K562 (cell line): ENCODE data around the gene DRAXIN. TPM values are rescaled to one million over a fixed set of nuclear protein-coding genes. Genes with fewer than 3 reads are reported as not detected.

Experiments
- ATAC-seq: fragments of 200-7000 bp; cut with Tn5 transposase; 3 replicates; pipeline ENCODE4 v1.9.1; 2020; ENCODE audit warnings: moderate library complexity
- BruUV-seq: library from RNA; stranded (reverse); fragments of 400-500 nt; replicated peaks from 2 replicates; lab custom pipeline; 2021; lab: Mats Ljungman, UMichigan
- CTCF ChIA-PET: fragments of 300-600 bp; formaldehyde crosslinking; extraction: SDS; loops from one replicate; lab custom pipeline; 2021; ENCODE audit warnings: low intra/inter-chr PET ratio; lab: Yijun Ruan, JAX
- POLR2A ChIA-PET: fragments of 300-600, 350-650 bp; sonication (Branson Sonifier 250); formaldehyde crosslinking; extraction: SDS; loops from one replicate; lab custom pipeline; 2021; ENCODE audit warnings: antibody characterized with exemption, inconsistent platforms; lab: Yijun Ruan, JAX
- DNase-seq, 4 experiments: peaks; one replicate each; pipeline versions ENCODE4 v3.0.0 to v3.0.0-alpha.2; 2011 to 2018; ENCODE audit warnings: low spot score in 3 of 4, mixed read lengths in 3 of 4; ENCODE audit errors: extremely low read depth in 1 of 4
- FAIRE-seq: peaks from 2 replicates; lab custom pipeline; 2011; peaks lifted over from hg19 to GRCh38; lab: Jason Lieb, UNC
- H2AFZ ChIP-seq: 2 replicates; pipeline ENCODE4 v1.6.0; 2011; ENCODE audit warnings: low read depth, low read length, control low read depth, inconsistent platforms
- H3K27ac ChIP-seq: fragments of 200-600 bp; 3 replicates; pipeline ENCODE4 v1.8.0; 2011; ENCODE audit warnings: low read depth, mild to moderate bottlenecking, control low read depth, inconsistent platforms, low read length, moderate library complexity, mixed read lengths; ENCODE audit errors: extremely low read depth
- H3K27me3 ChIP-seq, 2 experiments: fragments of 300-600 bp in 1 of 2; 2 replicates in 1 of 2; 3 replicates in 1 of 2; pipeline versions ENCODE4 v1.6.0 to v1.8.0; 2011; ENCODE audit warnings: inconsistent platforms in 2 of 2, low read length in 2 of 2, mild to moderate bottlenecking in 1 of 2, mixed read lengths in 1 of 2, moderate library complexity in 1 of 2; ENCODE audit not compliant: control insufficient read depth in 2 of 2, insufficient read depth in 2 of 2
- H3K36me3 ChIP-seq: fragments of 300-600 bp; 3 replicates; pipeline ENCODE4 v1.8.0; 2011; ENCODE audit warnings: mild to moderate bottlenecking, low read length, inconsistent platforms; ENCODE audit not compliant: control insufficient read depth, insufficient read depth
- H3K4me1 ChIP-seq, 2 experiments: fragments of 200-600 bp in 1 of 2; replicated peaks in 1 of 2; 2 replicates in 1 of 2; 3 replicates in 1 of 2; pipeline versions ENCODE4 v1.5.1 to v1.8.0; 2011; ENCODE audit warnings: inconsistent platforms in 2 of 2, low read length in 2 of 2, mild to moderate bottlenecking in 1 of 2, mixed read lengths in 1 of 2, moderate library complexity in 1 of 2; ENCODE audit not compliant: control insufficient read depth in 2 of 2, insufficient read depth in 2 of 2
- H3K4me2 ChIP-seq: 2 replicates; pipeline ENCODE4 v1.6.1; 2011; ENCODE audit warnings: low read length, control low read depth, inconsistent platforms, mixed read lengths; ENCODE audit not compliant: insufficient read depth
- H3K4me3 ChIP-seq: fragments of 200-600 bp; sonication (generic), shearing (Covaris generic); 2 replicates; pipeline ENCODE4 v1.5.1; 2016; ENCODE audit warnings: control low read depth, inconsistent platforms
- H3K79me2 ChIP-seq: fragments of 200-600 bp; 3 replicates; pipeline ENCODE4 v1.8.0; 2011; ENCODE audit warnings: low read length, inconsistent platforms; ENCODE audit not compliant: control insufficient read depth, insufficient read depth
- H3K9ac ChIP-seq, 2 experiments: 2 replicates each; pipeline versions ENCODE4 v1.6.0 to v1.6.1; 2011; ENCODE audit warnings: low read depth in 2 of 2, low read length in 2 of 2, control low read depth in 1 of 2, inconsistent platforms in 1 of 2, mild to moderate bottlenecking in 1 of 2, mixed read lengths in 1 of 2; ENCODE audit not compliant: insufficient read depth in 1 of 2
- H3K9me1 ChIP-seq: one replicate; pipeline ENCODE4 v1.6.0; 2011; ENCODE audit warnings: inconsistent platforms, mild to moderate bottlenecking, low read length, moderate library complexity; ENCODE audit not compliant: control insufficient read depth, insufficient read depth
- H3K9me3 ChIP-seq: replicated peaks from 2 replicates; pipeline ENCODE4 v1.5.1; 2011; ENCODE audit warnings: low read depth, low read length, inconsistent platforms; ENCODE audit not compliant: control insufficient read depth, insufficient read depth
- H4K20me1 ChIP-seq: replicated peaks from 2 replicates; pipeline ENCODE4 v1.6.1; 2011; ENCODE audit warnings: low read length, inconsistent platforms, mixed read lengths; ENCODE audit not compliant: control insufficient read depth, insufficient read depth
- ARID4B ChIP-seq: sonication (generic); formaldehyde crosslinking; IDR thresholded peaks from 2 replicates; pipeline ENCODE4 v1.8.0; 2022; ENCODE audit warnings: mild to moderate bottlenecking, missing genetic modification reagents
- BRD4 ChIP-seq: fragments of 200-600 bp; sonication (generic); IDR thresholded peaks from 2 replicates; pipeline ENCODE4 v1.6.1; 2017; ENCODE audit warnings: inconsistent platforms
- E2F3 ChIP-seq: fragments of 250-450 bp; sonication (Bioruptor Pico); IDR thresholded peaks from 2 replicates; pipeline ENCODE4 v1.4.0; 2020; ENCODE audit warnings: mild to moderate bottlenecking
- HINFP ChIP-seq: fragments of 450-650 bp; conservative IDR thresholded peaks from 2 replicates; pipeline ENCODE4 v1.6.1; 2016; ENCODE audit warnings: missing genetic modification characterization, low read depth, mild to moderate bottlenecking, control low read depth, missing compliant biosample characterization
- HOXB6 ChIP-seq: fragments of 250-450 bp; sonication (Bioruptor Pico); IDR thresholded peaks from 2 replicates; pipeline ENCODE4 v1.5.1; 2022; ENCODE audit warnings: mild to moderate bottlenecking, borderline replicate concordance
- IRF1 ChIP-seq: sonication (generic); formaldehyde crosslinking; IDR thresholded peaks from 2 replicates; pipeline ENCODE4 v1.8.0; 2022; ENCODE audit warnings: missing genetic modification reagents, mild to moderate bottlenecking, borderline replicate concordance
- JUN ChIP-seq, 2 experiments: sonication (generic) in 1 of 2; formaldehyde crosslinking in 1 of 2; IDR thresholded peaks; 2 replicates each; pipeline versions ENCODE4 v1.6.1 to v1.8.0; 2012 to 2022; ENCODE audit warnings: borderline replicate concordance in 2 of 2, mild to moderate bottlenecking in 2 of 2, improper control_type of control experiment in 1 of 2, low read depth in 1 of 2, low read length in 1 of 2, missing genetic modification reagents in 1 of 2
- NR2C2 ChIP-seq, 2 experiments: fragments of 200-800 bp in 1 of 2; sonication (Bioruptor generic) in 1 of 2; sonication (generic) in 1 of 2; formaldehyde crosslinking in 1 of 2; IDR thresholded peaks; 2 replicates each; pipeline versions ENCODE4 v1.6.1 to v1.8.0; 2016 to 2022; ENCODE audit warnings: mild to moderate bottlenecking in 1 of 2, missing compliant biosample characterization in 1 of 2, missing genetic modification characterization in 1 of 2, missing genetic modification reagents in 1 of 2
- SMAD3 ChIP-seq: fragments of 450-650 bp; formaldehyde crosslinking; conservative IDR thresholded peaks from 2 replicates; pipeline ENCODE4 v1.4.0; 2020; ENCODE audit warnings: mild to moderate bottlenecking
- STAG1 ChIP-seq: sonication (generic); formaldehyde crosslinking; IDR thresholded peaks from 2 replicates; pipeline ENCODE4 v1.5.0; 2020; ENCODE audit warnings: missing genetic modification reagents, borderline replicate concordance
- ZBTB2 ChIP-seq: fragments of 450-650 bp; IDR thresholded peaks from 2 replicates; pipeline ENCODE4 v1.6.1; 2016; ENCODE audit warnings: antibody characterized with exemption
- WGBS: fragments of 100-300 bp; shearing (Covaris generic); methylation state at CpG from one replicate; pipeline ENCODE4 v1.1.6; 2016; ENCODE audit warnings: low coverage, mixed read lengths; ENCODE audit not compliant: insufficient coverage; ENCODE audit errors: missing lambda C conversion rate; 5-methylcytosine and 5-hydroxymethylcytosine counted together
- in situ Hi-C: fragments of 300-500 bp; cut with MboI; formaldehyde crosslinking; loops from 4 replicates; pipeline ENCODE4 v1.15.0; 2018; ENCODE audit warnings: inconsistent platforms, mixed read lengths
- intact Hi-C: fragments of 100-400 bp; cut with micrococcal nuclease; formaldehyde crosslinking; loops from 2 replicates; pipeline ENCODE4 v1.14.2; 2022
- polyA plus RNA-seq, 8 experiments: library from polyadenylated mRNA; depleted of rRNA in 4 of 8; stranded (reverse) in 5 of 8; unstranded in 3 of 8; fragments of >200 nt; fragmentation: Nextera tagmentation in 2 of 8; fragmentation: Illumina TruSeq in 1 of 8; extraction: Ambion mirVana in 2 of 8; extraction: Trizol in 1 of 8; gene quantifications; 2 replicates each; pipeline versions ENCODE4 v1.2.1 to v1.2.3, GENCODE V29; 2011 to 2014; ENCODE audit warnings: inconsistent platforms in 1 of 8, missing spikeins in 1 of 8
- total RNA-seq, 7 experiments: library from RNA; depleted of rRNA in 6 of 7; stranded (reverse); fragments of >200 nt in 6 of 7; fragmentation: Illumina TruSeq in 2 of 7; extraction: Trizol in 2 of 7; gene quantifications; 2 replicates each; pipeline versions ENCODE4 v1.2.1 to v1.2.3, GENCODE V29; 2011 to 2021; ENCODE audit warnings: low replicate concordance in 1 of 7

DRAXIN gene
- total and polyA plus RNA-seq, 9 of the 15 experiments (the other 6 are each of a cell fraction or from before 2014, with no cell fraction given), result 0.01 to 0.04 (median 0.01) TPM; not detected in 6

- 6% methylated on average over 55 of the region's 65 CpGs for WGBS
- ChIA-PET CTCF (no interaction called here), POLR2A (interaction anchor here (0.5 to 3.3 kb wide), 7 partner anchors 8 to 230 kb away, joined by 3 to 40 read pairs (median 4); no protein-coding TSS in a partner anchor)
- Histone ChIP-seq H3K4me2 (peak overlapping the region; percentile 92), H3K79me2 (peaks cover 22% of the 10 kb centered on the region), H3K4me3 (peak overlapping the region; percentile 99), H2AFZ (peak overlapping the region; percentile 84), H3K9me3 (no peaks in the 10 kb centered on the region), H3K27ac (peak overlapping the region; percentile 93), H3K9me1 (peaks cover 4% of the 10 kb centered on the region), H4K20me1 (no peaks in the 10 kb centered on the region; the same call in 1 of the 2 replicates), H3K36me3 (peaks cover 39% of the 10 kb centered on the region), H3K4me1 (peaks cover 11 to 34% of the 10 kb centered on the region in 2 experiments), H3K27me3 (no peaks in the 10 kb centered on the region), H3K9ac (peak overlapping the region; percentile 86 to 95)
- BruUV-seq, result TSS peak; percentile 52
- DNase-seq, result peak in 2 of 4 experiments; percentile 62 to 64
- intact Hi-C loops (no loop called here), in situ Hi-C loops (no loop called here)
- FAIRE-seq, result no peak
- peak; percentile 61 for ATAC-seq
- TF ChIP-seq SMAD3 (no peak), HOXB6 (CRISPR knock-in tag) (no peak), HINFP (peak; percentile 98), BRD4 (no peak), NR2C2 (CRISPR knock-in tag; IDR thresholded peaks at IDR 0.05) (no peak), NR2C2 (tag; IDR thresholded peaks at IDR 0.05) (no peak), STAG1 (no peak), IRF1 (no peak), ZBTB2 (peak; percentile 47; the same call in 1 of the 2 replicates), E2F3 (CRISPR knock-in tag) (no peak; the same call in 1 of the 2 replicates), JUN (IDR thresholded peaks at IDR 0.05; ENCODE audit: borderline replicate concordance, low read depth, low read length) (no peak), JUN (CRISPR knock-in tag; IDR thresholded peaks at IDR 0.05; ENCODE audit: borderline replicate concordance) (no peak; the same call in 1 of the 2 replicates), ARID4B (CRISPR knock-in tag) (peak; percentile 77)
Observed at GRCh38 chr1:11680270-11681070, 11.0 kb upstream of the DRAXIN start.
